ENCODE data around the gene PSMD5. TPM values are rescaled to one million over a fixed set of nuclear protein-coding genes. Genes with fewer than 3 reads are reported as not detected.

The PSMD5 gene
- total and polyA plus RNA-seq, 9 of the 15 experiments (the other 6 are each of a cell fraction or from before 2014, with no cell fraction given) = 46.4 to 148 (median 76.3) TPM

DNA sequence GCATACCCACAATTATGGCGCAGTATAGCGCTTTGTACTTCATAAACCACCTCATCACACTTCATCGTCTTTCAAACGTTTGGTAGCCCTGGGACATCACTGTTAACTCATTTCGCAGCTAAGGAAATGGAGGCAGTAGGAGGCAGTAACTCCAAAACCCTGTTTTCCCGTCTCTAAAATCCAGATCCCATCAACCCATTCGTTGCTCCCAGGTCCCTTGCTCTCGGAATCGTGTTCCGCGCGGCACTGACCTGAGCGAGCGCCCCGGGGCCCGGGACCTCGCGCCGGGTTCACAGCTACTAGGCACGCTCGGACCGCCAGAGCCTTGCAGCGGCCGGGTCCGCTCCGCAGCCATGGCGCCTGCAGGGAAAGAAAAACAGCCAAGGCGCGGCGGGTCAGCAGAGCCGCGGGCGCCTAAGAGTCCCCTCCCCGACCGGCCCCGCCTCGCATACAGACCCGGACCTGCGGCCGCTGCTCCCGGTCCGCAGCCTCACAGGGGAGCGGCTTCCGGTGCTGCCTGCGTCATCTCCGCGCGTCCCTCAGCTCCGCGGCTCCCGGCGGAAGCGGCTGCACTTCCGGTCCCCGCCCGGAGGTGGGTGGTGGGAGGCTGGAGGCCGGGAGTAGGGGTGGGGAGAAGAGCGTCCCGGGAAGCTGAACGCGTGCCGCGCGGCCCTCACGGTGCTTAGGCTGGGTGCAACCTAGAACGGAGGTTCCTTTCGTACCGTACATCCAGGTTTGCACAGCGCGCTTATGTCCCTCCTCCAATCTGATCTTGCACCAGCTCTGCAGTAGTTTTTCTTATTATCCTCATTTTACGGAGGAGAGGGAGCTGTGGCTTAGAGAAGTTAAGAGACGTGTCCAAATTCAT is 49.6 kb downstream of the PSMD5 start, which contains the start of gene FBXW2 (continued):
- TF ChIP-seq, protein P1, sequence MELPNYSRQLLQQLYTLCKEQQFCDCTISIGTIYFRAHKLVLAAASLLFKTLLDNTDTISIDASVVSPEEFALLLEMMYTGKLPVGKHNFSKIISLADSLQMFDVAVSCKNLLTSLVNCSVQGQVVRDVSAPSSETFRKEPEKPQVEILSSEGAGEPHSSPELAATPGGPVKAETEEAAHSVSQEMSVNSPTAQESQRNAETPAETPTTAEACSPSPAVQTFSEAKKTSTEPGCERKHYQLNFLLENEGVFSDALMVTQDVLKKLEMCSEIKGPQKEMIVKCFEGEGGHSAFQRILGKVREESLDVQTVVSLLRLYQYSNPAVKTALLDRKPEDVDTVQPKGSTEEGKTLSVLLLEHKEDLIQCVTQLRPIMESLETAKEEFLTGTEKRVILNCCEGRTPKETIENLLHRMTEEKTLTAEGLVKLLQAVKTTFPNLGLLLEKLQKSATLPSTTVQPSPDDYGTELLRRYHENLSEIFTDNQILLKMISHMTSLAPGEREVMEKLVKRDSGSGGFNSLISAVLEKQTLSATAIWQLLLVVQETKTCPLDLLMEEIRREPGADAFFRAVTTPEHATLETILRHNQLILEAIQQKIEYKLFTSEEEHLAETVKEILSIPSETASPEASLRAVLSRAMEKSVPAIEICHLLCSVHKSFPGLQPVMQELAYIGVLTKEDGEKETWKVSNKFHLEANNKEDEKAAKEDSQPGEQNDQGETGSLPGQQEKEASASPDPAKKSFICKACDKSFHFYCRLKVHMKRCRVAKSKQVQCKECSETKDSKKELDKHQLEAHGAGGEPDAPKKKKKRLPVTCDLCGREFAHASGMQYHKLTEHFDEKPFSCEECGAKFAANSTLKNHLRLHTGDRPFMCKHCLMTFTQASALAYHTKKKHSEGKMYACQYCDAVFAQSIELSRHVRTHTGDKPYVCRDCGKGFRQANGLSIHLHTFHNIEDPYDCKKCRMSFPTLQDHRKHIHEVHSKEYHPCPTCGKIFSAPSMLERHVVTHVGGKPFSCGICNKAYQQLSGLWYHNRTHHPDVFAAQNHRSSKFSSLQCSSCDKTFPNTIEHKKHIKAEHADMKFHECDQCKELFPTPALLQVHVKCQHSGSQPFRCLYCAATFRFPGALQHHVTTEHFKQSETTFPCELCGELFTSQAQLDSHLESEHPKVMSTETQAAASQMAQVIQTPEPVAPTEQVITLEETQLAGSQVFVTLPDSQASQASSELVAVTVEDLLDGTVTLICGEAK (IDR thresholded peaks at IDR 0.05) = peak; percentile 99
- TF ChIP-seq, protein P1 (CRISPR knock-in tag; IDR thresholded peaks at IDR 0.05) = no peak
- TF ChIP-seq HCFC1 (IDR thresholded peaks at IDR 0.05; ENCODE audit: low read depth, low read length) (peak; percentile 91), POLR2AphosphoS2 (IDR thresholded peaks at IDR 0.05; ENCODE audit: low read length) (peak; percentile 92; the same call in 1 of the 2 replicates), CEBPG (CRISPR knock-in tag; IDR thresholded peaks at IDR 0.05) (peak; percentile 53; the same call in 1 of the 2 replicates), CEBPG (tag; conservative IDR thresholded peaks at IDR 0.05 in 1 of 2, IDR thresholded peaks at IDR 0.05 in 1 of 2) (no peak; a peak in 1 of 4 replicates), ZNF785 (CRISPR knock-in tag; IDR thresholded peaks at IDR 0.05) (no peak), DDX20 (tag; IDR thresholded peaks at IDR 0.05; ENCODE audit: low read depth) (no peak), ZFX (CRISPR knock-in tag; IDR thresholded peaks at IDR 0.05) (peak; percentile 97), NCOA2 (IDR thresholded peaks at IDR 0.05; ENCODE audit: partially characterized antibody in 2 of 2) (no peak), NFXL1 (CRISPR knock-in tag; IDR thresholded peaks at IDR 0.05) (no peak), HNRNPUL1 (IDR thresholded peaks at IDR 0.05; ENCODE audit: low read length) (no peak), EP300 (IDR thresholded peaks at IDR 0.05; ENCODE audit: low read length) (0 out of 2 replicates have a peak, but pooled peaks have one; percentile 56), CBFB (CRISPR knock-in tag; IDR thresholded peaks at IDR 0.05) (no peak), SP2 (IDR thresholded peaks at IDR 0.05; ENCODE audit: extremely low read depth, low read depth, low read length, poor library complexity, severe bottlenecking) (no peak), BCL6 (CRISPR knock-in tag; IDR thresholded peaks at IDR 0.05) (peak; percentile 50; the same call in 1 of the 2 replicates), U2AF2 (optimal IDR thresholded peaks at IDR 0.05; ENCODE audit: low read depth, low read length) (no peak), NFE2 (IDR thresholded peaks at IDR 0.05; ENCODE audit: low read depth) (no peak), DACH1 (IDR thresholded peaks at IDR 0.05; ENCODE audit: partially characterized antibody) (peak; percentile 5)
- TF ChIP-seq, protein P2, sequence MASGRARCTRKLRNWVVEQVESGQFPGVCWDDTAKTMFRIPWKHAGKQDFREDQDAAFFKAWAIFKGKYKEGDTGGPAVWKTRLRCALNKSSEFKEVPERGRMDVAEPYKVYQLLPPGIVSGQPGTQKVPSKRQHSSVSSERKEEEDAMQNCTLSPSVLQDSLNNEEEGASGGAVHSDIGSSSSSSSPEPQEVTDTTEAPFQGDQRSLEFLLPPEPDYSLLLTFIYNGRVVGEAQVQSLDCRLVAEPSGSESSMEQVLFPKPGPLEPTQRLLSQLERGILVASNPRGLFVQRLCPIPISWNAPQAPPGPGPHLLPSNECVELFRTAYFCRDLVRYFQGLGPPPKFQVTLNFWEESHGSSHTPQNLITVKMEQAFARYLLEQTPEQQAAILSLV (tag; IDR thresholded peaks at IDR 0.05) = no peak
